ENCODE results near the gene EPHB1.

DNA sequence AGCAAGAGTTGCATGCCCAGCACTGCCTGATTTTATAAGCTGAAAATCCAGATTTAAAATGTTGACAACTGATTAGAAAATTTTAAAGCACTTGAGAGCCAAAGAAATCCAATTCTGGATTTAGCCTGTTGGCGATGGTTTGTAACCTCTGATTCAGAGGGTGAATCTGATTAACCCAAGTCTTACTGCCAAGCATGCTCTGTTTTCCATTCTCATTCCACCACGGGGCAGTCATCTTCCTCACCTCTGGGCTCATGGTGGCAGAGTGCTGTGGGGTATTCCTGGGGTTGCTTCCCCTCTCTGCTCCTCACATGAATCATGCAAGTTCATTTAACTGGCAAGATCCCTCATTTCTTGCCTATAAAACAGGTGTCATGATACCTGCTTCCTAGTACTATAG lies 342.2 kb downstream of the EPHB1 start:
- TF ChIP-seq, protein P1, sequence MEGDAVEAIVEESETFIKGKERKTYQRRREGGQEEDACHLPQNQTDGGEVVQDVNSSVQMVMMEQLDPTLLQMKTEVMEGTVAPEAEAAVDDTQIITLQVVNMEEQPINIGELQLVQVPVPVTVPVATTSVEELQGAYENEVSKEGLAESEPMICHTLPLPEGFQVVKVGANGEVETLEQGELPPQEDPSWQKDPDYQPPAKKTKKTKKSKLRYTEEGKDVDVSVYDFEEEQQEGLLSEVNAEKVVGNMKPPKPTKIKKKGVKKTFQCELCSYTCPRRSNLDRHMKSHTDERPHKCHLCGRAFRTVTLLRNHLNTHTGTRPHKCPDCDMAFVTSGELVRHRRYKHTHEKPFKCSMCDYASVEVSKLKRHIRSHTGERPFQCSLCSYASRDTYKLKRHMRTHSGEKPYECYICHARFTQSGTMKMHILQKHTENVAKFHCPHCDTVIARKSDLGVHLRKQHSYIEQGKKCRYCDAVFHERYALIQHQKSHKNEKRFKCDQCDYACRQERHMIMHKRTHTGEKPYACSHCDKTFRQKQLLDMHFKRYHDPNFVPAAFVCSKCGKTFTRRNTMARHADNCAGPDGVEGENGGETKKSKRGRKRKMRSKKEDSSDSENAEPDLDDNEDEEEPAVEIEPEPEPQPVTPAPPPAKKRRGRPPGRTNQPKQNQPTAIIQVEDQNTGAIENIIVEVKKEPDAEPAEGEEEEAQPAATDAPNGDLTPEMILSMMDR (IDR thresholded peaks at IDR 0.05): no peak
- TF ChIP-seq POLR2A (IDR thresholded peaks at IDR 0.05): no peak
- no peak for TF ChIP-seq POLR2AphosphoS5 (IDR thresholded peaks at IDR 0.05)
